Right ventricle myocardium inferior (tissue), 1 donor: Measurements from ENCODE around the gene MECR. TPM values are rescaled to one million over a fixed set of nuclear protein-coding genes. Genes with fewer than 3 reads are reported as not detected.

Experiments
- ATAC-seq: fragments of 200-7000 bp; cut with Tn5 transposase; one replicate; pipeline ENCODE4 v1.9.1; 2020; ENCODE audit warnings: mild to moderate bottlenecking, moderate library complexity
- DNase-seq: peaks from one replicate; pipeline ENCODE4 v3.0.0; 2021; ENCODE audit errors: missing footprints
- intact Hi-C: fragments of 100-400 bp; cut with DNase I; formaldehyde crosslinking; loops from one replicate; pipeline ENCODE4 v1.11.0; 2022
- total RNA-seq: library from RNA; stranded (reverse); fragmentation: NEBNext Ultra II Directional; extraction: Animal tissue kit (Norgen Biotek cat#: 25700); gene quantifications from one replicate; pipeline ENCODE4 v1.2.1, GENCODE V29; 2021
- donor health status: DM: no; HTN: yes; CAD: no; lungs with severe emphysema.

MECR gene
- total RNA-seq, 1 donor from 2014 or later = 35.4 TPM

DNA sequence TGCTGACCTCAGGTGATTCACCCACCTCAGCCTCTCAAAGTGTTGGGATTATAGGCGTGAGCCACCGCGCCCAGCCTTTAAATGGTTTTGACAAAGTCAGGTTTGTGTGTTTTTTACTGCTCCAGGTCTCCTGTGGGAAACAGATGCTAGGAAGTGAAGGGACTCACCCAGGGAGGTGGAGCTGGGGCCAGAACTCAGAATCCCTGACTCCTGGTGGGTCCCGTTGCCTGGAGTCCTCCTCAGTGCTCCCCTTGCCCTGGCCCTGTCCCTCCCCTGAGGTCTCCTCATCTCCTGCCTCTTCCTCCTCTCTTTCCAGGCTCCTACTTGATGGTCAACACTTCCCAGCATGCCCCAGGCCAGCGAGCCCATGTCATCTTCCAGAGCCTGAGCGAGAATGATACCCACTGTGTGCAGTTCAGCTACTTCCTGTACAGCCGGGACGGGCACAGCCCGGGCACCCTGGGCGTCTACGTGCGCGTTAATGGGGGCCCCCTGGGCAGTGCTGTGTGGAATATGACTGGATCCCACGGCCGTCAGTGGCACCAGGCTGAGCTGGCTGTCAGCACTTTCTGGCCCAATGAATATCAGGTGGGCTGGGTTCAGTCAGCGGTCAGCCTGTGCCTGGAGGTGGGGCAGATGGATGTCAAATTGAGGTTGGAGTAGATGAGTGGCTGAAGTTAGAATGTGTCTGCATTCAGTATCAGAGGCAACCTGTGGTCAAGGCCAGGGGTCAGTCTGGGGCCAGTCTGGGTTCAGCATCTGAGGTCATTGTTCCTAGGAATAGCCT lies 27.6 kb upstream of the MECR start:
- no peak for DNase-seq
- intact Hi-C loops = loop anchor here (10.0 kb wide), 1 partner anchor 76 kb away; no protein-coding TSS in a partner anchor
- ATAC-seq = no peak

DNA sequence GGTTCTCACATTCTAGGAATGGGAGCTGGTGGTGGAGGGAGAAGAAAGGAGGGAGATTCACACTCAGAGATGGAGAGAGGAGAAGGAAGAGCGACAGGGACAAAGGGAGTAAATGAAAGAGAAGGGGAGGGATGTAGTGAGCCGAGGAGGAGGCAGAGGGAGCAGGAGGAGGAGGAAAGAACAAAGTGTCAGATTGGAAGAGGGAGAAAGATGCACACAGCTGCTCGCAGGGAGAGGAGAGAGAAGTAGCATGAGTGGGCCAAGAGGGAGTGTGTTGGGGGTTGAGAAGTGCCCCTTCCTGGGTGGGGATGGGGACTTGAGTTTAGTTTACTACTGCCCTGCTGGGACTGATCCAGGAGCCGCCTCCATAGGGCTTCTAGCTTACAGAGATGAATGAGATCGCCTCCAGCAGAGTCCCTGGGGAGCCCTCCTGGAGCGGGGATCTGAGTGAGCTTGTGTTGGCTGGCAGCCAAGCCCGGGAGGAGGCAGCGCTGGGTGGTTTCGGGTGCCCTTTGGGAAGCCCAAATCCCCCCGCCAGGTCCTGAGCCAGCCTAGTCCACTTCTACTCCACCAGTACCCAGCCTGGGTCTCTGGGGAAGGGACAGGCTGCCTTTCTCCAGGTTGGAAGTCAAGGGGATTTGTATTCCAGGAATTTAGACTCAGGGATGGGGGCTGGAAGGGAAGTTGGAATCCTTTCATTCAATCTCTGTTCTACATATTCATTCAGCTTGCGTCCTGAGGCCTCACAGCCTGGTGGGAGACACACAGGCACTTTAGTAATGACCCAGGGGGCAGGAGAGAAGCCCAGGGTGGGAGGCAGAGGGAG lies 26.5 kb upstream of the MECR start:
- intact Hi-C loops = loop anchor here (10.0 kb wide), 1 partner anchor 78 kb away; no protein-coding TSS in a partner anchor
- no peak for ATAC-seq
- DNase-seq = no peak

DNA sequence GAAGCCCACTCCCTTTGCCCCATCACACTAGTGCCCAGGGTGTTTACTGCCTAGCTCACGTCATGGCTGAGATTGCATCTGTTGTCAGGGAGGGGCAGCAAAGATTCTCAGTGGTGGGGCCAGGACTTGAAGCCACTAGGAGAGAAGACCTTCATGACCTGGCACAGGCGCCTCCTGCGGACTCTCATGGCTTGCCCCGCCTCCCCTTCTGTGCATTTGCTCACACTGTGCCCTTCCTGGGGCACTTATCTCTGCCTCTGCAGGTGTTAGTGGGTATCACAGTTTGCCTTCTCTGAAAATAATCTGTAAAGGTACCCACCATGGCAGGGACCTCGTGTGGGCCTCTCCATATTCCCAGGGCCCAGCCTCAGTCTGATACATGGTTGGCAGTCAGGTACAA lies 25.7 kb upstream of the MECR start:
- ATAC-seq = no peak
- intact Hi-C loops = loop anchor here (10.0 kb wide), 1 partner anchor 78 kb away; no protein-coding TSS in a partner anchor
- no peak for DNase-seq

DNA sequence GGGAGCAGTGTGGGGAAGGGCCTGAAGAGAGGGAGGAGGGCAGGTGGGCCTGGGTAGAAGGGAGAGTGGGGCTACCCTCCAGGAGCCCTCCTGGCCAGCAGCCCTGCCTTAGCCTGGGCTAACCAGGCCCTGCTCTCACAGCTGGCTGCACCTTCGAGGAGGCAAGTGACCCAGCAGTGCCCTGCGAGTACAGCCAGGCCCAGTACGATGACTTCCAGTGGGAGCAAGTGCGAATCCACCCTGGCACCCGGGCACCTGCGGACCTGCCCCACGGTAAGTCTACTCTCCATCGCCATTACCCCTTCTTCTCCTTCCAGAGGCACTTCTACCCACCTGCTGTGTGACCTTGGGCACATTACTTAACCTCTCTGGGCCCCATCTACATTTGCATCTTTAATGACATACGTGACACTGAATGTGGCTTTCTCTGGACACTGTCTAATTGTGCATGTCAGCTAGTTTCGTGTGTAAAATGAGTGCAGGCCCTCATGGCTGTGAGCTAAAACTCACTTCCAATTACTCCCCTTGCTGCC lies 24.5 kb upstream of the MECR start:
- DNase-seq (no peak), ATAC-seq (no peak)
- intact Hi-C loops = loop anchor here (10.0 kb wide), 1 partner anchor 80 kb away; no protein-coding TSS in a partner anchor

DNA sequence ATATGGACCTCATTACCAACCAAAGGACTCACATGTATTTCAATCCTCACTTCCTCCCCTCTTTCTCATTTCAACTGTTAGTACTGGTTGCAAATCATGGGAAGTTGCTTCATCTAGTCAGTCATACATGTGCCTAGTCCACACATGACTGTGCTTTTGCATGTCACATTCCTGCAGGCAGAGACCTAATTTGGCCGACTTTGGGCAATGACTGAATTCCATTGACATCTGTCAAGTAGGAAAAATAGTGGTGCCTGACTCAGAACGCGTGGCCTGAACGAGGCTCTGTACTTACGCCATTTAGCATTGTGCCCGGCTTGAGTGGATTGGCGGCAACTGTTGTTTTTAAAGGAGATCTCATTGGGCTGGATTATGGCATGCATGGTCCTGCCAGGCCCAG lies 23.6 kb upstream of the MECR start:
- ATAC-seq = no peak
- intact Hi-C loops = loop anchor here (10.0 kb wide), 1 partner anchor 80 kb away; no protein-coding TSS in a partner anchor
- no peak for DNase-seq

DNA sequence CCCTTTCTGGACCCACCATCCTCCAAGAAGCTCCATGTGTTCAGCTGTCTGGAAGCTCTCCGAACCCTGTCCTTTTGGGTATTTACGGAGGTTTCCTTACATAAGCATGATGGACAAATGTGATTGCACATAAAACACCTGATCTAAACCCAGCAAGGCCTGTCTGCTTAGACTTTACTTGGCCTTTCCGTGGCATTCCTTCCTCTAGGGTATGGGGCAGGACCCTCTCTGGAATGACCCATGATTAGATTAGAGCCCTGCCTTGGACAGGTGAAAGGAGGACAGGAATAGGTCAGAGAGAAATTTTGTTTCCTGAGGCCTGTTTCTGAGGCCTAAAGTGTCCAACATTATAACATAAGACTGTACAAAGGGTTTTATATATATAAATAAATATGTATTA lies 22.4 kb upstream of the MECR start:
- DNase-seq = no peak
- intact Hi-C loops = loop anchor here (10.0 kb wide), 1 partner anchor 82 kb away; no protein-coding TSS in a partner anchor
- no peak for ATAC-seq

DNA sequence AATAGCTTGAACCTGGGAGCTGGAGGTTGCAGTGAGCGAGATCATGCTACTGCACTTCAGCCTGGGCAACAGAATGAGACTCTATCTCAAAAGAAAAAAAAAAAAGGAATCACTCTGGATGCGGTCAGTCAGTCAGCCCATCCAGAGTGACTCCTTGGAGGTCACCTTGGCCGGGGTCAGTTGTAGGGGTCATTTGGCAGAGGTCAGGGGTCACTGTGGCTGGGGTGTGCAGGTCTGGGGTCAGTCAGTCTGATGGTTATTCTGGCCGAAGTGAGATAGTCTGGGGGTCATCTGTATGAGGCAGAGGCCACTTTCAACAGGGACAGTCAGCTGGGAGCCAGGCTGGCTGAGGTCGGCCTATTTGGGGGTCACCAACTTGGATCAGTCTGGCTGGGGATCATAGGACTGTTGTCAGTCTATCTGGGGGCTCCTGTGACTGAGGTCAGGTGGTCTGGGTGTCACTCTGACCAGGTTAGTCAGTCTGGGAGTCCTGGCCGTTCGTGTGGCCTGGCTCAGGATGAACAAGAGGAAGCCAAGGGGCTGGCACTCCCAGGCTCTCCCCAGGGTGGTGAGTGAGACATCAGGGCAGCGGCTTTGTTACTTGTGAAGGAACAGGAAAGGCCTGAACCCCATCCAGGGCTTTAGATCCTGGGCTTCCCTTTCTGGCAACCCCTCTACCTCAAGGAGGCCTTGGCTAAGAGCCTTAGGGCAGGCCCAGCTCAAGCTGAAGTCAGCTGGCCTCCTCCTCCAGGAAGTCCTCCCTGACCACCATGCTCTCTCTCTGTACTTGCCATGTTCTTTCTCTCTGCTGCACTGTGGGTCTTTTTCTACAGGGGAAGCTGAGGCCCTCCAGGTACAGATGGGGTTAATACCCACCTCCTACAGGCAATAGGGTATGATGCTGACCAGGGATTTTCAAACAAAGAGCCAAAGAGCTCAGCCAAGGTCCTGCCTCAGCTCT lies 20.7 kb upstream of the MECR start:
- intact Hi-C loops = loop anchor here (10.0 kb wide), 1 partner anchor 83 kb away; no protein-coding TSS in a partner anchor
- no peak for DNase-seq
- ATAC-seq = no peak

DNA sequence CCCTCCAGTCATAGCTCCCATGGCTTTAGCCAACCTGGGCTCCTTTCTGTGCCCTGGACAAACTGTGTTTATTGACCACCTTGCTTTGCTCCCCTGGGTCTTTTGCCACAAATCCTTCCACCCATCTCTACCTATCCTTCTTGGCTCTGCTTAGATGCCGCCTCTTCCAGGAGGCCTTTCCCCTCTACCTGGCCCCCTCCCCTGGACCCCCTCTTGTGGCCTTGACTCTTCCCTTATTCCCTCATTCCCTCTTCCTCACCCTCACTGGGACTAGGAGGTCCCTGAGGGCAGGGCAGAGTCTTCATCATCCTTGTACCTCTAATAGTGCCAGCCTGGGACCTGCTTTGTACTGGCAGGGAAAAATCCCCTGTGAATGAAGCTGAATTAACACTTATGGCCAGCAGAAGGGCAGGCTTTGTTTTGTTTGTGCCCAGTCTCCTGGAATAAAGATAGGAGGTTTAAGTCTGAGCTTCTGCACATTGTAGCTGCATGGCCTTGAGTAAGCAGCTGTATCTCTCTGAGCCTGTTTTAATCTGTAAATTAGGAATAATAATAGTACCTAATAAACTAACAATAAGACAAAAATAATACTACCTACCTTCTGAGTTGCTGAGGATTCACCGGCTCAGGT lies 19.3 kb upstream of the MECR start:
- intact Hi-C loops = loop anchor here (10.0 kb wide), 1 partner anchor 85 kb away; no protein-coding TSS in a partner anchor
- ATAC-seq = no peak

DNA sequence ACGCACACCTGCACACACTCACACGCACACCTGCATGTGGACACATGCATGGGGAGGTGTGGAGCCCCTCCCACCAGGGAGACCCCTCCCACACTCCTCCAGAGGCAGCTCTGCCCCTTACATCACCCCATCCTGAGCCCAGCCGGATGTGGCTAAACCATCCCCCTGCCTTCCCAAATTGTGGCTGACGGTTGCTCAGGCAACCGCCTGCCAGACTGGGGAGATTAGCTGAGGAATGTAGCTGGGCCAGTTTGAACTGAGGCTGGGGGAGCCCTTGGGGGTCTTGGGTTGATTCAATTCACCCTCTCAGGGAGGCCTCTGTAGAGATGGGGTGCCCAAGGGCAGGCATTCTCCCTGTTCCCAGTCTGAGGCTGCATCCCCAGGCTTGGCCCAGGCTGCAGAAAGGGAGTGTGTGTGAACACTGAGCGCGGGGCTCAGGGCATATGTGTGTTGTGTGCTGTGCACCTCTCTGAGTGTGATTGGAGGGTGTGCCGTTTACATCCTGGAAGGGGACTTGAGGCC lies 18.5 kb upstream of the MECR start:
- intact Hi-C loops = no loop called here
- DNase-seq (no peak), ATAC-seq (no peak)

More for the DNA sequence above, 19.3 kb upstream of the MECR start:
- DNase-seq = no peak

DNA sequence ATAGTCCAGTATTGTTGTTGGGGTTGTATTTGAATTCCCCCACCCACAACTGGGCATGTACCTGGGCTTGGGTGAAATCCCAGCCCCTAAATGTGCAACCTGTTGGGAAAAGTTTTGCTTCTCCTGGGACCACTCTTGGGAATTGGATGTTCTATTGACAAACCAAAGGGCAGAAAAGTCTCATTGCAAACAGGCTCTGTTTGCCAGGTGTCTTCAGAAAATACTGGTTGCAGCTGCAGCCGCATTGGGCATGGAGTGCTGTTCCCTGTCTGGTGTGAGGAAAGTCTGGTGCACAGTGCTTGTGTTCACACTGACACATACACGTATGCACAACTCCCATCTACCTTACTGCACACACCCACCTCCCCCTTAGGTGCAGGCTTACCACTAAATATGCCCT lies 17.7 kb upstream of the MECR start:
- DNase-seq (no peak), ATAC-seq (no peak)
- intact Hi-C loops = no loop called here

DNA sequence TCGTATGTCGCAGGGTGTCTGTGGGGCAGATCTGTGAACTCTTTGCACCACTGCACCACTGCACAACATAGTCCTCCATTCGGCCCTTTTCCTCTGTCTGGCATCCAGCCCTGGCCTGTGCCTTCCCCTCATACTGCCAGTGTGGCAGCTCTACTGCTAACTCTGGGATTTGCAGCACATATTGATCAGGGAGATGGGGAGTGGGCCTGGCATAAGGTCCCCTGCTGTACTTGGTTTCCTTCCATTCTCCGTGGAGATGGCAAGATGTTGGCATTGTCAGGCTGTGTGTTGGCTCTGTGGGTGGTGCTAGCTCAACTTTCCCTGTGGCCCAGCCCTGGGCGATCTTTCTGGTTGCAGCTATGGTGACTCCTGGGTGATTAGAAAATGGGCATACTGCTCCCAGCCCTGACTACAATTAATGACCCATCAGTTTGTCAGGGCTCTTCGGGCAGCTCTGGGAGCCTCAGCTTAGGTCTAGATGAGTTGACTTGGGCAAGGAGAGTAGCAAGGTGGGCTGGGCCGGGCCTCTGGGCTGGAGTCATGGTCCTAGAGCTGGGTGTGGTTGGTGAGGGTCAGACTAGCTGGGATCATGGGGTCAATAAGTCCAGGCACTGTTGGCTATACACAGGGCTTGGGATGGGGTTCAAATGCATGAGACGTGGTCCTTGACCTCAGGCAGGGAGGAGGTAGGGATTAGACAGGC lies 17.0 kb upstream of the MECR start:
- DNase-seq (no peak), ATAC-seq (no peak)
- intact Hi-C loops = no loop called here

DNA sequence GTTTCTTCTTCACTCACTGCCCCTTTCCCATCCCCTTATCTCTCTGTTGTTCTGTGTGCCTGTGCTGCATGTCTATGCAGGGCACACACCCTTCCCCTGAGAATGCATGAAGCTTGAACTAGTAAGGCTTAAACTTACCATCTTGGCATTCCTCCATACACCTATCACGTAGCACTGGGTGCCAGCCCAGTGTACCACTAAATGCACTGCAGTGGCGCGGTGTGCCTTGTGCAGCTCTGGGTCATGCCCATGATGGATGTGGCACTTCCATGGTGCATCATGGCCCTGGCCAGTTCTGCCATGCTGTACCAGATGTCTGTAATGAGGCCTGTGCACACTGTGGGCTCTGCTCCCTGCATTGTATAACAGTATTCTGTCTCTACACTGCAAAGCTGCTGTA lies 16.3 kb upstream of the MECR start:
- ATAC-seq (no peak), DNase-seq (no peak)
- intact Hi-C loops = no loop called here

DNA sequence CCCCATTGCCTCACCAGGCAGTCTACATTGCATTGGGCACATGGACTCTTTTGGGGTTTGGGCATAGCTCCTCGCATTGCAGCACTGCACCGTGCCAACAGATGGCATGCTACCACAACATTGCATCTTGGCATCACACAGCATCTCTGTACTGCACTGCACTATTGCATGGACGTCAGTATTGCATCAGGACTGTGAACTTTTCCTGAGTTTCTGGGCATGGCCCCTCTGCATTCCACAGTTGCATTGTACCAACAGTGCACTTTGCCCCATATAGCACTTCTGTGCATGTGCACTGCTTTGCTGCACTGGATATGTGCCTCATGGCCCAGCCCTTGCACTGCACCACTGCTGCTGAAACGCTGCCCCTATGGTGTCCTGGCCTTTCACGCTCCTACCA lies 15.1 kb upstream of the MECR start:
- intact Hi-C loops = no loop called here
- DNase-seq = no peak
- ATAC-seq = no peak

DNA sequence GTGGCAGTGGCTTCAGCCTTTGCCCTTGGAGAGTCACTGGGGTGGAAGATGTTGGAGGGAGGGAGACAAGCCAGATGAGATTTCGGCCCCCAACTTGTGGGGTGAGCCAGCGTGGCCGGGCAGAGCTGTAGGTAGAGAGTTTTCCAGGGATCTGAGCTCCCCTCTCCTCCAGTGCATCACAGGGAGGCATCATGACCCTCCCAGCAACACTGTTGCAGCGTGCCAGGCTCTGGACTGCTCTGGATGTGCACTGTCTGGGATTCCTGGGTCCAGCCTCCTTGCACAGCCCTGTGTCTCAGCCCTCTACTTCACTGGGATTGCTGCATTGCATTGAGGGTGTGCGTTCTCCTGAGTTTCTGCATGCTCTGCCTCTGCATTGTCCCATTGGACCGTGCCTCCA lies 14.5 kb upstream of the MECR start:
- DNase-seq (no peak), ATAC-seq (no peak)
- intact Hi-C loops = no loop called here

DNA sequence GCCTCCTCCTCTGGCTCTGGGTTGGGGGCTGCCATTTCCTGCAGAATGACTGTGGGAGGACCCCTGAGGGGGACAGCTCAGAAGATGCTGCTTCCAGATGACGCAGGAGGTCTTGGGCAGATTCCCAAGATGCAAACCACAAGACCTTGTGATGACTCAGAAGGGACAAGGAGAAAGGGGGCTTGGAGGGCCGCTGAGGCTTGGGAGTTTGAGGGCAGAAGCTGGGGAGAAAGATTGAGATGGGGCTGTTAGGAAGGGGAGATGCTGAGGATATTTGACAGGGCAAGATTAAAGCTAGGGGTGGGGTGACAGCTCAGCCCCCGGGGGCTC lies 13.1 kb upstream of the MECR start:
- DNase-seq (no peak), ATAC-seq (no peak)
- intact Hi-C loops = no loop called here

DNA sequence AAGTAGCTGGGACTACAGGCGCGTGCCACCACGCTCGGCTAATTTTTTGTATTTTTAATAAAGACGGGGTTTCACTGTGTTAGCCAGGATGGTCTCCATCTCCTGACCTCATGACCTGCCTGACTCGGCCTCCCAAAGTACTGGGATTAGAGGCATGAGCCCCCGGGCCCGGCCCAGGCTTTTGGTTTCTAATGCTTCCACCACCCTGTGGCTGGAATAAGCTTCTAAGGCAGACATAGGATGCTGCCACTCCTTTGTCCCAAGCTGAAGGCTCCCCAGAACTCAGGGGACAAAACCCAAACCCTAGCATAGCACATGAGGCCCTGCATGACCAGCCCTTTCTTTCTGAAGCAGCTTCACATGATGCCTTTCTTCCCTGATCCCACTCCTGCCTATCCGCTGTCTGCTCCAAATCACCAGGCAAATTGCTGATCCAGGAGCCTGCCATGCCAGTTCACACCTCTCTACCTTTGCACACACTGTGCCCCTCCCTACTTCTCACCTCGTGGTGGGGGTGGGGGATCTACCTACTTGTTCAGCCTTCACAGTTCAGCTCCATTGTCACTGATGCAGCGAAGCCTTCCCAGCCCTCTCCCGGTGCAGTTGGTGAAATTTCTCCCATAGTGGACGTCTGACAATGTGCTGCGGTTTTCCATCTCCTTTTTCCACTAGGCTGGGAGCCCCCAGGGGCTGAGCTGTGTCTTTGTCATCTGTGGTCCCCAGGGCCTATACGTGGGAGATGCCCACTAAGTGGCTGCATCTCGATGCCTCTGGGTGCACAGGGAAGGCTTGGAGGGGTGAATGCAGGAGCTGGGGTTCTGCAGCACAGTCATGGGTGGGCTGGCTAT lies 12.5 kb upstream of the MECR start:
- intact Hi-C loops = no loop called here
- DNase-seq (no peak), ATAC-seq (no peak)
